GM18520 (cell line): ENCODE results near the gene H1-8.
A peak's percentile ranks its signal among the peaks of the same experiment; 100 is the strongest.
"Not testable (repeated sequence)": the region's sequence is repeated elsewhere in the genome, so short reads cannot be mapped to it uniquely, and the experiment has no call there.

Source experiments
- ATAC-seq: cut with Tn5 transposase; IDR thresholded peaks from one replicate; pipeline ENCODE4 v1.9.1; 2021; ENCODE audit not compliant: unreplicated experiment

Gene H1-8

DNA sequence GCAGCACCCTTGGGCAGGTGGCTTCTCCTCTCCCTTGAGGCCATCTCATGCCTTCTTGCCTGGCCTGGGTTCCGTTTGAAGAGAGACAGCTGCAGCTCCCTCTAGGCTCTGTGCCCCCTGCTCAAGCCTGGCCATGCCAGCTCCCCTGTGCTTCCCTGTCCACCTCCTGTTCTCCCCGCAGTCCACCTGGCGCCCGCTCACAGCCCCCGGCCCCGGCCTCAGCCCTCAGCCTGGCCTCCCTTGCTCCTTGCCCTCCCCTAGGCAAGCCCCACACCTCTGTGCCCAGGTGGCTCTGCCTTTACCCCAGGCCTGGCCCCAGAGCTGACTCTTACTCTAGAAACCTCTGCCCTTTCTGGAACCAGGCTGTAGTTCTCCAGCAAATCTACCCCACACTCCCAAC is 28.4 kb upstream of the H1-8 start:
- no peak for ATAC-seq

- ATAC-seq: not testable (repeated sequence)
These were observed 27.7 kb upstream of the H1-8 start for GRCh38 chr3:129515108-129515820.

- not testable (repeated sequence) for ATAC-seq
These were observed 27.0 kb upstream of the H1-8 start for GRCh38 chr3:129515821-129516432.

DNA sequence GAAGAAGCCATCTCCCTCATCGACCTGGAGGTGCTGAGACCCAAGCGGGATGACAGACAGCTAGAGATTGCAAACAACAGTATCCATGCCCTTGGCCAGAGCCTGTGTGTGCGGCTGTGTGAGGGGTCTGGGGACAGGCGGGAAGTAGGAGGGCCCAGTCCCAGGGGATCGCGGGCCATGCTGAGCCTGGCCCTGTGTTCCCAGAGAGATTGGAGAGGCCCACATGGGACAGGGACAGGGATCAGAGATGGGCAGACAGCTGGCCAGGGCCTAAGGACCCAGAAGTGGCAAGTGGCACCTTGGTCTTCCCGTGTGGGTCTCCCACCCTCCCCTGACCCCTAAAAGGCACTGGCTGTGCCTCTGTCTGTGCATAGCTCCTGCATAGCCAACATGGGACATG is 25.5 kb upstream of the H1-8 start:
- no peak for ATAC-seq

GRCh38 chr3:129518038-129518561 is 24.9 kb upstream of the H1-8 start:
- no peak for ATAC-seq

GRCh38 chr3:129518581-129518980 is 24.4 kb upstream of the H1-8 start:
- no peak for ATAC-seq

- no peak for ATAC-seq
These were observed 23.5 kb upstream of the H1-8 start for GRCh38 chr3:129519449-129519848.

- ATAC-seq: no peak
These were observed 22.9 kb upstream of the H1-8 start for GRCh38 chr3:129519896-129520715.

DNA sequence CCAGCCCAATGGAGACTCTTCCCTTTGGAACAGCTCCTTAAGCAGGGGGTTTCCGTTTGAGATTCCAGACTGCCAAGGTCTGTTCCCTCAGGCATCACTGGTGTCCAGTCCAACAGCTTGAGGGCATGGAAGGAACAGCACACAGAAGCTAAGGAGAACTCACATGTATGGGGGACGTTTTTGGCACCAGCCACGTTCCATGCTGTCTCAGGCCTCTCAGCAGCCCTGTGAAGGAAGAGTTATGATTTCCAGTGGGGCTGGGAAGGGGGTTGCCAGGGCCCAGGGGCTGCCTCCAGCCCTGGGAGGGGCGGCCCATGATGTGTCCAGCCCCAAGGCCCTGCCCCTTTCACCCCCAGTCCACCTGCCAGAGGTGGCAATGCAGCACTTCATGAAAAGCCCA is 22.0 kb upstream of the H1-8 start:
- ATAC-seq: no peak

DNA sequence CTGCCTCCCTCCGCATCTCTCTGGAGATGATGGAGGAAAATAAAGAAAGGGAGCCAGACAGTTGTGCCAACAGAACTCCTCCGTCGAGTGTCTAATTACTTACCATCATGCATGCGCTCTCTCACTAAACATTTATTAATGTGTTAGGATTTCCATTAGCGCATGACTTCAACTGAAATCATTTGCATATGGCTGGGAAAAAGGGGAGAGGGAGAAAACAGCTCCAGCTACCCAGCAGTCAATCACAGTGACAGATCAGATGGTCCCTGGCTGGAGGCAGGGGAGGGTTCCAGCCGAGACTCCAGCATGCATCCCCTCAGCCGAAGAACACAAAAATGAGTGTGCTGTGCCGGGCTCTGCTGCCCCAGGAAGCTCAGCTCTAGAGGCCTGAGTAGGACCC is 21.4 kb upstream of the H1-8 start:
- no peak for ATAC-seq

- ATAC-seq: no peak
These were observed 20.0 kb upstream of the H1-8 start for GRCh38 chr3:129522953-129523352.

DNA sequence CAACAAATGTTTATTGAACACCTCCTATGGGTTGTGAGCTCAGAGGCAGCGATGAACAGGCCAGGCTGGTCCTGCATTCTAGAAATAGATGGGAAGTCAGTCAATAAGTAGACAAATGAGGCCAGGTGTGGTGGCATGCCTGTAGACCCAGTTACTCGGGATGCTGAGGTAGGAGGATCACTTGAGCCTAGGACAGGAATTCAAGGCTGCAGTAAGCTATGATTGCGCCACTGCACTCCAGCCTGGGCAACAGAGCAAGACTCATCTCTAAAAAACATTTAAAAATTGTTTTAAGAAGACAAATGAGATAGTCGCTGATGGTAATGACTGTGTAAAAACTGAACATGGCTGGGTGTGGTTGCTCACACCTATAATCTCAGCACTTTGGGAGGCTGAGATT is 18.9 kb upstream of the H1-8 start:
- no peak for ATAC-seq

GRCh38 chr3:129525341-129525968 is 17.5 kb upstream of the H1-8 start:
- no peak for ATAC-seq

- peak; percentile 86 for ATAC-seq
These were observed 16.7 kb upstream of the H1-8 start for GRCh38 chr3:129526121-129526900.

GRCh38 chr3:129527262-129527661 is 15.7 kb upstream of the H1-8 start:
- no peak for ATAC-seq

- ATAC-seq: no peak
These were observed 14.3 kb upstream of the H1-8 start, which contains the start of gene RHO for GRCh38 chr3:129528589-129529100. RHO (plus strand) TSS chr3:129528639; CDS start chr3:129528734, 95 bp downstream.

GRCh38 chr3:129529436-129530210 is 13.4 kb upstream of the H1-8 start:
- ATAC-seq: no peak

- no peak for ATAC-seq
These were observed 12.7 kb upstream of the H1-8 start for GRCh38 chr3:129530251-129530791.

DNA sequence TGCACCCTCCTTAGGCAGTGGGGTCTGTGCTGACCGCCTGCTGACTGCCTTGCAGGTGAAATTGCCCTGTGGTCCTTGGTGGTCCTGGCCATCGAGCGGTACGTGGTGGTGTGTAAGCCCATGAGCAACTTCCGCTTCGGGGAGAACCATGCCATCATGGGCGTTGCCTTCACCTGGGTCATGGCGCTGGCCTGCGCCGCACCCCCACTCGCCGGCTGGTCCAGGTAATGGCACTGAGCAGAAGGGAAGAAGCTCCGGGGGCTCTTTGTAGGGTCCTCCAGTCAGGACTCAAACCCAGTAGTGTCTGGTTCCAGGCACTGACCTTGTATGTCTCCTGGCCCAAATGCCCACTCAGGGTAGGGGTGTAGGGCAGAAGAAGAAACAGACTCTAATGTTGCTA is 12.2 kb upstream of the H1-8 start:
- ATAC-seq: no peak
